ENCODE results near the gene MLC1.

The MLC1 gene

DNA sequence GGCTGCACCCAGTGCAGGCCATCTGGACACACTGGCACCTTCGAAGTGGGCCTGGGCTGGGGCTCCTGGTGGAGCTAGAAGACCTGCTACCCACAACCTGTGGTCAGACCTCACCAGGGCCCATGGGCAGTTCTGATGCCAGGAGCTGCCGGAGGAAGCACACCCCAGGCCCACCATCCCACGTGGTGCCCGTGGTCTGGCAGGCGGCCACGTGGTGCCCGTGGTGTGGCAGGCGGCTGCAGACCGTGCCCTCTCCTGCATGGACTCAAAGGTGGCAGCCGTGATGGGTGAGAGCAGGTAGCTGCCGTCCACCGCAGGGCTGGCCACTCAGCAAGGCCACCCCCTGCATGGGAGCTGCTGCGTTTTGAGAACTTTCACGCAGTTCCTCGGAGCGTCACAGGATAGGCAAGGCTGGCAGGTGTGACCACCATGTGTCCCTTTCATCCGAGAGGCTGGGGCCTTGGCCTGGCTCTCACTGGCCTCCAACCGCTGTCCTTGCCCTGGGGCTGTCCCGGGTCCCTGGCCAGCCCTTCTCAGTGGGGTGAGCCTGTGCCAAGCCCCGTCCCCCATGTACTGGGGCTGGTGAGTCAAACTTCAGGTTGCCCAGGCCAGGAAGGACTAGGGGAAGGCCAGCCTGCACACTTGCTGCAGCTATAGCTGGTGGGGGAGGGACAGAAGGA lies 68.8 kb downstream of the MLC1 start:
- DNase-seq (ENCODE audit: low read depth in 3 of 3): no peak

DNA sequence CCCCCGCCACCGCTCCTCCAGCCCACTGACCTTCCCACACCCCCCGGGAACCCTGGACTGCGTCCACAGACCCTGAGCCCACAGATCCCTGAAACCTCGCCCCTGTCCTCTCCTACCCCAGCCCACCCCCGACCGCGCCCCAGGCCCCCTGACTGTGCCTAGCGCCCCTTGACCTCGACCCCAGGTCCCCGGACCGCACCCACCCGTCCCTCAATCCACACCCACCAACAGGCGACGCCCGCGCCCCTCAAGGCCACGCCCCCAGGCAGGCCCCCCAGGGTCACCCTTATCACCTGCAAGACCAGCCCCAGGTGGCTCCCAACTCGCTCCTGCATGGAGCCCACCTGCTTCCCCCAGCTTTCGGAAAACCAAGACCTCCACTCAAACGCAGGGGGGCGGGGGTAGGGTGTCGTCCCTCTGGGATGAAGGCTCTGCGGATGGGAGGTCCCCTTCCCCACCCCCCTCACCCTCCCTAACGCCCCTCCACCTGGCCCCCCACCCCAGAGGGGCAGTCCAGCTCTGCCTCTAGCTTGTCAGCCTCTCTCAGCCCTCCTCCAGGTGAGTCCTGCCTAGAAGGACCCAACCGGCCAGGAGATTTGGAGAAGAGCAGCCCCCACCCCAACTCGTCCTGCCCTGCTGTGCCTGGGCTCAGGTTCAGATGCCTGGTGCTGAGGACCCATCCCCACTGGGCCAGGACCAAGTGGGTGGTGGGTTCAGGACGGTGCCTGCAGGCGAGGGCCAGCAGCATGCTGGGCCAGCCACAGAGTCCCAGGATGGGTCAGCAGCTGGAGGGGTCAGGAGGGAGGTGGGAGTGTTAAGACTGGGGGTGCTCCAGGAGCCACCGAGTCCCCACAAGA lies 69.5 kb downstream of the MLC1 start:
- no peak for DNase-seq (ENCODE audit: low read depth in 3 of 3)

DNA sequence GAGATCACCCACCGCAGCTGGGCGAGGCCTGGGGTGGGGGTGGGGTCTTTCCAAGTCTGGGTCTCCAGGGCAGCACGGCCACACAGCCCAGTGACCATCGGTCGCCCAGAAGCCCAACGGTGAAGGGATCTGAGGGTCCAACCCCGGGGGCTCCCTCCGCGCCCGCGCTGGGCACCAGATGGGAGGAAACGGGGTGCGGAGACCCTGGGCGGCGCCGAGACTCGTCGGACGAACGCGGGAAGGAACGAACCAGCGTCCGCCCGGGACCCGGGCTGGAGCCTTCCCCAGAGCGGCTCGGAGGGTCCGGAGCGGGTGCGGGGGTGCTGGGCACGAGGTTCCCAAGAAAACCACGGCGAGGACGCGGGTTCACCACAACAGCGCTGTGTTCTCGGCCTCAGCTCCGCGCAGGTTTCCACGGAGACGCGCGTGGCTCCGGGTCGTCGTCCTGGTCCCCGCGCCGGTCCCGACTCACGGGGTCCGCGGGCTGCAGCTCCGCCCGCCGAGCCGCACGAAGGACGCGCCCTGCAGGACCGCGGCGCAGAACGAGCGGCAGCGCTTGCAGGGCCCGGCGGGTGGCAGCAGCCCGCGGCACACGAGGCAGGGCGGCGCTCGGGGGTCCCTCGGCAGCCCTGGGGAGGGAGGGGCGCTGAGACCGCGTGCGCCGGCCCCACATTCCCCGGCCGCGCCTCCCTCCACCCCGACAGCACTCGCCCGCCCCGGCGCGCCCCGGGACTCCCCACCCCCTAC lies 70.4 kb downstream of the MLC1 start:
- DNase-seq (ENCODE audit: low read depth in 3 of 3): no peak

DNA sequence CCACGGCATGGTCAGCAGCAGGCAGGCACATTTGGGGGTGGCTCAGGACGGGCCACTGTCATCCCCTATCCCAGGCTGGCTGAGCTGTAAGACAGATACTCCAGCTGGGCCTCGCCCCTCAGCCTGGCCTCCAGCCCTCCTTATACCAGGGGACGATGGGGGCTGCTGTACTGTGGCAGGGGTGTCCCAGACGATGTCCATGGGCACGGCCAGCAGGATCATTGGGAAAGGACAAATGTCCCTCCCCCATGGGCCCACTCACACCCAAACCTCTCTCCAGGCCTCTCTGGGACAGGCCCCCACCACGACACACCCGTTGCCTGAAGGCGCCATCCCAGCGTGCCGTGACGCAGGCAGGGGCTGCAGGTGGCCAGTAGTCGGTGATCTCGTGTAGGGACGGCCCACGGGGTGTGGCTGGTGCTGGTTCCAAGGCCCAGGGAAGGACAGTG lies 71.1 kb downstream of the MLC1 start:
- no peak for DNase-seq (ENCODE audit: low read depth in 3 of 3)

DNA sequence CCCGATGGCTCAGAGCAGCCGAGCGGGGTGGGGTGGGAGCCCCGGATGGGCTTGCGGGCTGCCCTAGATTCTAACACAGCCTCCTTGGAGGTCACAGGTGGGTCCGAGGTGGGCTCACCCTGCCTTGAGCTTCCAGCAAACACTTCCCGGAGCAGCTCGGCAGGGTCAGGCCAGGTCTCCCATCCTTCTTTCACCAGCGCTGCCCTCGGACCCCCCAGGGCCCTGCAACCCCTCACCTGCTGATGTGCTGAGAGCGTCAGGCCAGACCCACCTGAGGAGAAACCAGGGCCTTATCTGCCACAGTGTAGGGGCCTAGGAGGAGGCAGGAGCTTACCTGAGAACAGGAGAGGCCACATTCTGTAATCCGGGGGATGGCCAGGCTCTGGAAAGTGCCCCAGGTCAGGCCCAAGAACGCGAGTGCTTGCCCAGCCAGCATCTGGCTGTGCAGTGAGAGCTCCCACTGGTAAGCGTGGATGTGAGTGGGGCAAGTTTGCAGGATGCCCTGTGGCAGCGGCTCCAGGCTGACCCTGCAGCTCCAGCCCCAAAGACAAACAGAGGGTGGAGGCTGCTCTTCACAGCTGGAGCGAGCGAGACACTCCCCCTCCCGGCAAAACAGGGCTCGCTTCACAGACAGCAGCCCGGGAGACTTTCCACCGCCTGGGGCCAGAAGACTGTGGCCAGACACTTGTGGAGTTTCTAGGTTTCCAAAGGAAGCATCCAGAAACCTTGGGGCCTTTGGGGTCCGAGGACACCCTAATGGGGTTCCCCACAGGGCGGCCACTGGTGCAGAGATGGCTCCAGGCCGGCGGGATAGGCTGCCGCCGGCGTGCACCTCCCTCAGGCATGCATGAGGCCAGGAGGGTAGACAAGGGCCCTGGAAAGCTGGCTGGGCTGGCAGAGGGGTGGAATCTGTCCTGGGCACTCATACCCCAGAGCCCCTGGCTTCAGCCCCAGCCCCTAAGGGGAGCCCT lies 72.7 kb downstream of the MLC1 start, which contains the start of gene IL17REL:
Gene IL17REL (minus strand): TSS at position 555 of the 971 bp plus-strand sequence. CDS start 119 bp downstream, at position 436.
- no peak for DNase-seq (ENCODE audit: low read depth in 3 of 3)

DNA sequence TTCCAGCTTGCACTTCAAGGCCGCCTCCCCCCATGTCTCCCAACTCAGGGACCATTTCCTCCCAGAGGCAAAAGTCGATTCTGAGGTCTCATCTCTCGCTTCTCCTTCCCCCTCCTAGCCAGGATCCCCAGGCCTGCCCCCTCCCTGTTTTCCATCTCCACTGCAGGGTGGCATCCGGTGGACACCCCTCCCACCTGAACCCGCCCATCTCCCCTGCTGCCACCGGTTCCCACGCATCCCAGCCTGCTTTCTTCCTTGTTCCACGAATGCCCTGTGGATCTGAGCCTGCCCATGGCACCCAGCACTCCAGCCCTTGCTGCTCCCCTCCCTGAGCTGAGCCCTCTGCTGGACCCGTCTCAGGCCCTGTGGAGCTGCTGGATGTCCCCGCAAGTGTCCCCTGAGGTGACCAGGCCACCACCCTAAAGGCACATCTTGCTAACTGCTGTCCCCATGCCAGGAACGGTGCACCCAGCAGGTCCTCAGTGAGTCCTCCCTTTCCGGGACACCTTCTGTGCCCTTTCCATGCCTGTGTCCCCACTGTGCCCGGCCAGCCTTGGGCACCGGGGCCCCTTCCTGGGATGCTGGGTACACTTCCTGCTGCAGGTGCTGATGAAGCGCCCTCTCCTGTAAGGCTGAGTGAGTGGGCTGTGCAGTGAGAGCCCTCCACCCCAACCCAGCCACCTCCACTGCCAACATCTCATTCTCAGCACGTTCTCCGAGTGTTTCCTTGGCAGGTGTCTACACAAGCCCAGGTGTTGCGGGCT lies 73.6 kb downstream of the MLC1 start:
- no peak for DNase-seq (ENCODE audit: low read depth in 3 of 3)

DNA sequence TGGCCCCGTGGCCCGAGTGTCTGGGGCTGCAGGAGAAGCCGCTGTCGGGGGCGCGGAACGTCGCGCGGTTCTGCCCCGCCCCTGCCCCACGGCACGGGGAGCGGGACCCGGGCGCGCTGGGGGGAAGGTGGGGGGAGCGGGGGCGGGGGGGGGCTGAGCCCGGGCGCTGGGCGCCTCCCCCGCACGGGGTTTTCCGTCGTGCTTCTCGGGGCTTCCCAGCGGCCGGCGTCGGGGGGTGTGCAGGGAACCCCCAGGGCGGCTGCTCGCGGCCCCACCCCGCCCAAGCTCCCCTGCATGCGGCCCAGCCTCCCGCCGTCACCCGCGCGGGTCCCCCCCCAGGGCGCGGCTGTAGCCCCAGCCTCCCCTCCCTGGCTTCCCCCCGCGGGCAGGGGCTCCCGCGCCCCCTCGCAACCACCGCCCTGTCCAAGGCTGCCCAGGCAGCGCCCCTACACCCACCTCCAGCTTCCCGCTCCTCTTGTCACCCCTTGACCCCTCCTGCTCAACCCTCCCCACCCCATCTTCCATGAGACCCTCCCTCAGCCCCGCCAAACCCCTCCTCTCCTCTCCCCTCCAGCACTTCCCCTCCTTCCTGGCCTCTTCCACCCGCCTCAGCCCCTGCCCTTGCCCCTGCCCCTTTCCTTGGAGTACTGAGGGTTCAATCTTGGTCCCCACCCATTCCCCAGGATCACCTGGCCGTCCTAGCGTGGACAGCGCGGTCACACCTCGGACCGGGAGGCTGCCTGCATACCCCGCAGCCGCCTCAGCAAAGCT lies 74.4 kb downstream of the MLC1 start:
- DNase-seq (ENCODE audit: low read depth in 3 of 3): no peak

DNA sequence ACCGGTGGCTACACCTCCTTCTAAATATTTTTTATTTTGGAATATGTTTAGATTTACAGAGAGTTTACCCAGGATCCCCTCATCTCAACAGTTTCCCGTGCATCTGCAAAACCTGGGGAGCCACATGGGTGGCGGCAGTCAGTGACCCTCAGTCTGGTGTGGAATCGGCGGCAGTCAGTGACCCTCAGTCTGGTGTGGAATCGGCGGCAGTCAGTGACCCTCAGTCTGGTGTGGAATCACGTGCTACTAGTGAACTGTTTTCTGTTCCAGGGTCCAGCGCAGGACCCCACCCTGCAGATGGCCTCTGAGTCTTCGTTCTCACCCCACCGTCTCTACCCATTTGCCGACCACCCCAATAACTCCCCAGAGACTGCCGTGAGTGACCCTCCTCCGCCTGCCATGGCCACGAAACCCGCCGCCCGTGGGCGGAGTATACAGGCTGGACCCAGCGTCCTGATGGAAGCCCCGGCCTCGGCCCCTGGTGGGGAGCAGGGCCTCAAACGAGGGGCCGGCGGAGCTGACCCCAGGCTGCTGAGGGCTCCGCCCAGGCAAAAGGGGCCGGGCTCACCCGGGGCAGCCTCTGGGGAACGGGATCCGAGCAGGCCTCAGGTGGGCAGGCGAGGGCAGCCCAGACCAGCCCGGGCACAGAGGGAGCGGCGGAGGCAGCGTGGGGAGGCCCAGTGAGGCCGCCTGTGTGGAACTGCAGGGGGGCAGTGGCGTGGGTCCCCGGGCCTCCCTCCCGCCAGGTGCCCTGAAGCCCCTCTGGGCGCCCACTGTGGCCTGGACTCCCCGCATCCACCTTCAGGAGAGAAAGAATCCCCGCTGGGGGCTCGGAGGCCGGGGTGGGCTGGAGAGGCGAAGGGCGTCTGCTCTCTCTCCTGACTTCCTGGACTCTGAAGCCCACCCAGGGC lies 75.2 kb downstream of the MLC1 start:
- no peak for DNase-seq (ENCODE audit: low read depth in 3 of 3)

Data from stimulated activated CD4-positive, alpha-beta T cell treated with anti-CD3 and anti-CD28 coated beads, TNF-alpha, amount 100 ng/mL, for 48 hours (primary cell).